NCI-H748 (cell line): ENCODE data around the gene PXYLP1.

Experiments used
- DNase-seq: peaks from one replicate; lab custom pipeline; 2025; ENCODE audit not compliant: unreplicated experiment; lab: John Stamatoyannopoulos, UW

Gene PXYLP1

DNA sequence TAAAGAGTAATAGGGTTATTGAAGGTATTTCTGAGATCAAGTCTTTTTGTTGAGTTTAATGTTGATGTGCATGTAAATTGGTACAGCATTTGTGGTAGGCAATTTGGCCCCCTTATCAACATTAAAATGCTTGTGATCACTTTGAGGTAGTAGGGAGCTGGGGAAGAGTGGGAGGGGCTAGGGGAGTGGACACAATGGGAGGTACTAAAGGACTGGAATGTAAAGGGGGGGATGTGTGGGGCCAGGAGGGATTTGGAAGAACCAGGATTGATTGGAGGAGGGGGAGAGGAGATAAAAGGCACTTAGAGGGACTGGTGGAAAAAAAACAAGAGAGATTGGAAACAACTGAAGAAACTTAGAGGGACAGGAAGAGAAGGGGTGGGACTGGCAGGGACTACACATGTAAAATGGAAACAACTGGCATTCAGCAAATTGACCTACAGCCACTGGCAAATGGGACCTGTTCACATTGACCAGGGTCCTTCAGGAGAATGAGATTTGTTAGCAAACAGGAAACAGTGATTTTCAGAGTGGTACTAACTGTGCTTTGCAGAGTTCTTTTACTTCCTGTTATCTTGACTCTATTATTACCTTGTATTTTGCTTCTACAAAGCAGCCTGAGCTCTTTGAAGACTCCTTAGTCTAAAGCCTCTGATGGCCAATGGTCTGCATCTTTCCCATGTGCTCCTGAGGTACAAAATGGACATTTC is 88.9 kb downstream of the PXYLP1 start:
- DNase-seq, result no peak

DNA sequence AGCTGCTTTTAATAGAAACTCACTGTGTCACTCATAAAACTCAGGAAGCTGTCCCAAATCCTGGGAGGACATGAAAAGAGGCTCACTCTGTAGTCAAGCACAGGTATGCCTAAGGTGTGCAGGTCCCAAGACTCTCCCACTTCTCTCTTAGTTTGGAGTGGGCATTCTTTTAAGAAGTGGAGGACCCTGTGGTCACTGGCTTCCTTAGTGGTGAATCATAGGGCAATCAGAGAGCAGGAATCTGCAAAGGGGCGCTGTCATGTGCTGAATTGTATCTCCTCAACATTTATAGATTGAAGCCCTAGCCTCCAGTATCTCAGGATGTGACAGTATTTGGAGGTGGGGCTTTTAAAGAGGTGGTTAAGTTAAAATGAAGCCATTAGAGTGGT is 89.5 kb downstream of the PXYLP1 start:
- DNase-seq, result no peak

DNA sequence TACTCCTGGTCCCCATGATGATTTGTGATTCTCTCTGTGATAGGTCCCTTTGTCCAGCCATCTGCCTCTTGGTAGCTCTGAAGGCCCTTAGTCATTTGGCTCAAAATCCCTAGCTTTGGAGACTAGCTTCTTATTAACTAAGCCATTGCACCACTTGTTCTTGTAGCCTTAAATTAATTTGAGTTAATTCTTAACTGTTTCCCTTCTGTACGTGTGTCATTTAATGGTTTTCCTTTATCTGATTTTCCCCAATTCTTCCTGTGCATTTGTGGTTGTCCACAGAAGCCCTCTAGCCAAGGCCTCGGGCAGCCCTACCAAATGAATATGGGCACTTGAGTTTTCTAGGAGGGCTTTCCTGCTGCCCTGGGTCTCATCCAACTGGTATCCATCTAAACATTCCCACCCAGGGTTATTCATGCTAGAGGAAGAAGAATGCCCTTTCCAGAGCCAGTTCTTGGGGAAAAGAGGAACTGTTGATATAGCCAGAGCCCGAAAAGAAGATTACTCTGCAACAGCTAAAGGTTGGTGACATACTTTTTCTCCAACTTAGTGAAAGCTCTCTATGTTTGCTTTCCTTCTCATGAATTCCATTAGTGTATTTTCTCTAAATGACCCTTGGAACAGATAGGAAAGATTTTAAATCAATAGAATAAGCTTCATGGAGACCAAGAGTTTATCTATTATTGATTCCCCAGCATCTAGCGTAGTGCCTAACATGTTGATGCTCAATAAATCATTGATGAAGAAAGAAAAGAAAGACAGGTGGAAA is 92.5 kb downstream of the PXYLP1 start:
- no peak for DNase-seq

DNA sequence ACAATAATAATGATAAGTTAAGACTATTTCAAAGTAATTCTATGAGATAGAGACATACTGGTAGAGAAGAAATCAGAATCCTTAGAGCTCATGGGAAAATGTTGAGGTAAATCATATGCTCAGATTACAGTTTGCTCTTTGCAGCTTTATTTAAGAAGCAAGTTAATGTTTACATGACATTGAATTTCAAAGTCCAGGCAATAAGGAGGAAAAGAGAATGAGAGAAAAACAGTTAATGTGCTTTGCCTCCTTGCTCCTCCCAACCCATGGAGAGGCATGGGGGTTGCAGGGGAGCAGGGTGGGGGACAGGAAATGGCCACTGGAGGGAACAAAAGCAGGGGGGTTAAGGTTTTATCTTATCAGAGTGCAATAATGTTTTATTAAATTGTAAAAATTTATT is 94.5 kb downstream of the PXYLP1 start:
- DNase-seq, result no peak

- no peak for DNase-seq
Measured at GRCh38 chr3:141326626-141327025, 95.0 kb downstream of the PXYLP1 start.

DNA sequence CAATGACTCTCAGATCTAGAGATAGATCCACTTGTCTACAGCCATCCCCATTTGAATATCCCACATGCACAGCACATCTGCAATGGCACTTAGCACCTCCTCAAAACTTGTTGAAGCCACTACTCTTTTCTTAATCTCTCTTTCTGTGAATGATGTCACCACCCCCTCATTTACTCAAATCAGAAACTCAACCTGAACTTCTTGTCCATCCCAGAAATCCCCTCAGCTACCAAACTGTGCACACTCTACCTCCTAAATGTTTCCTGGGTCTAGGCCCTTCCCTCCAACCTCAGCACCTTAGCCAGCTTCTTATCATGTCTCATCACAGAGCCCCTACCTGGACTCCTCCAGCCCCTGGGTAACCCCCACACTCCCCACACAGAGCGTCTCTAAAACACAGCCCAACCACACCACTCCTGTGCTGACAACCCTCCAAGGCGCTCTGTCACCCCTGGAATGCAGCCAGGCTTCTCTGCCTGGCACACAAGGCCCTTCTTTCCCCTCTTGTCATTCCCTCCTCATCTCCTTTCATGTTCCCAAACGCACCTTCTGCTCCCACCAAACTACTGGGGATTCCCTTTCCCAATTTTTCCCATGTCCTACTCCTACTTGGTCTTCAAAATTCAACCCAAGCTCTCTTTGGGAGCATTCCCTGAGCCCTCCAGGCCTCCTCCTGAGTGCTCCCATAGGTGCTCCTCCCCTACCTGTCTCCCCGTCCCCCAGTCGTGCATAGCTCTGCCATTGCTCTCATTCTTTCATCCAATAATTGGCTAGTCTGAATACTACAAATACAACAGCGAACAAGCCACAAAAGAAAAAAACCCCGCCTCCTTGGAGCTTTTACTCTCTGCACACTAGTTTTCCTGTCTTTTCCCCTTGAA is 96.9 kb downstream of the PXYLP1 start:
- no peak for DNase-seq

- no peak for DNase-seq
Measured at GRCh38 chr3:141330235-141330634, 98.6 kb downstream of the PXYLP1 start.

GRCh38 chr3:141330718-141331376 is 99.2 kb downstream of the PXYLP1 start:
- DNase-seq, result no peak

GRCh38 chr3:141331377-141332318 is 100.0 kb downstream of the PXYLP1 start:
- no peak for DNase-seq

DNA sequence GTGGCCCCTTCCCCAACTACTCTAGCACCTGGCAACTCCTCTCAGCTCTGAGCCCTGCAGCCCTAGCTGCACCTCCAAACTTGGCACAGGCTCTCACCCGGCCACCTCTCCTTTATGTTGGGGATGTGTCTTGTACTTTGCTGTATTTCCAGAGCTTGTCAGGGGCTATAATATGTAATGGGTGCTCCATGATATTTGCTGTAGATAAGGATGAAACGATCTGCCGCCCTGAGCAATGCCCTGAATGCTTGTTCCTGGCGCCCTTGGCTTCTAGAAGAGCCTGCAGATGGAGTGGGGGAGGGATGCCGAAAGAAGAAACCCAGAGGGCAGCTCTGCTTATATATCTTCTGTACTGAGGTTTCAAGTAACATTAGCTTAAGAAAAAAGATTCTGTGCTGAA is 100.8 kb downstream of the PXYLP1 start:
- no peak for DNase-seq

- no peak for DNase-seq
Measured at GRCh38 chr3:141333836-141334626, 102.4 kb downstream of the PXYLP1 start.

- no peak for DNase-seq
Measured at GRCh38 chr3:141334627-141335250, 103.1 kb downstream of the PXYLP1 start.

GRCh38 chr3:141335531-141336061 is 104.0 kb downstream of the PXYLP1 start:
- no peak for DNase-seq

GRCh38 chr3:141336672-141337522 is 105.3 kb downstream of the PXYLP1 start:
- DNase-seq, result peak; percentile 63

- DNase-seq, result peak; percentile 63
Measured at GRCh38 chr3:141337523-141337854, 105.9 kb downstream of the PXYLP1 start.

DNA sequence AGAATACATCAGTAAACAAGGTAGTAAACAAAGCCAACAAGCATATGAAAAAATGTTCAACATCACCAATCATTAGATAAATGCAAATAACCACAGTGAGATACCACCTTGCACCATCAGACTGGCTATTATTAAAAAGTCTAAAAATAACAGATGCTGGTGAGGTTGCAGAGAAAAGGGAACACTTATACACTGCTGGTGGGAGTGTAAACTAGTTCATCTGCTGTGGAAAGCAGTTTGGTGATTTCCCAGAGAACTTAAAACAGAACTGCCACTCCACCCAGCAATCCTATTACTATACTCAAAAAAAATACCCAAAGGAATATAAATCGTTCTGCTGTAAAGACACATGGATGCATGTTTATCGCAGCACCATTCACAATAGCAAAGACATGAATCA is 106.4 kb downstream of the PXYLP1 start:
- DNase-seq, result no peak

- DNase-seq, result no peak
Measured at GRCh38 chr3:141338881-141339280, 107.3 kb downstream of the PXYLP1 start.

- DNase-seq, result no peak
Measured at GRCh38 chr3:141341536-141341935, 109.9 kb downstream of the PXYLP1 start.
